SK-N-MC (cell line): ENCODE measurements around the gene MYPN.

Experiments
- DNase-seq: peaks from one replicate; pipeline ENCODE4 v3.0.0-alpha.2; 2011; ENCODE audit warnings: low read depth, low spot score
- H3K27ac ChIP-seq: fragments of 200-600 bp; sonication (generic); 2 replicates; pipeline ENCODE4 v1.5.1; 2016; ENCODE audit warnings: mixed run types
- H3K36me3 ChIP-seq: fragments of 200-600 bp; sonication (generic); 2 replicates; pipeline ENCODE4 v1.6.1; 2017; ENCODE audit warnings: antibody characterized with exemption, low read length, mixed read lengths; ENCODE audit not compliant: insufficient read depth
- H3K4me3 ChIP-seq: fragments of 200-600 bp; sonication (generic); 2 replicates; pipeline ENCODE4 v1.5.1; 2016
- H3K9ac ChIP-seq: fragments of 200-600 bp; sonication (generic); 2 replicates; pipeline ENCODE4 v1.8.0; 2017; ENCODE audit warnings: mixed run types, mixed read lengths; ENCODE audit not compliant: insufficient read length
- H3K9me3 ChIP-seq: fragments of 200-600 bp; sonication (generic); 2 replicates; pipeline ENCODE4 v1.6.1; 2017; ENCODE audit warnings: low read depth, mild to moderate bottlenecking, antibody characterized with exemption, low read length, moderate library complexity, mixed read lengths
- EZH2 ChIP-seq: fragments of 200-600 bp; sonication (generic); IDR thresholded peaks from one replicate; pipeline ENCODE4 v1.6.1; 2017; ENCODE audit warnings: antibody characterized with exemption
- FOXP2 ChIP-seq: optimal IDR thresholded peaks from 2 replicates; pipeline ENCODE3; 2011; ENCODE audit warnings: mild to moderate bottlenecking, moderate library complexity; ENCODE audit not compliant: insufficient read depth; ENCODE audit errors: extremely low read length, control extremely low read depth
- POLR2AphosphoS5 ChIP-seq: IDR thresholded peaks from 2 replicates; pipeline ENCODE4 v1.6.1; 2012; ENCODE audit warnings: mild to moderate bottlenecking, low read depth, low read length, borderline replicate concordance

The MYPN gene

GRCh38 chr10:68086910-68087684, 22.2 kb upstream of the MYPN start:
- TF ChIP-seq EZH2: no peak
- DNase-seq: no peak
- peak overlapping the region; percentile 80 for H3K27ac ChIP-seq
- no peaks in the 10 kb centered on the region for H3K9me3 ChIP-seq
- no peak overlapping the region for H3K4me3 ChIP-seq
- no peaks in the 10 kb centered on the region for H3K36me3 ChIP-seq
- H3K9ac ChIP-seq: peak overlapping the region; percentile 55

DNA sequence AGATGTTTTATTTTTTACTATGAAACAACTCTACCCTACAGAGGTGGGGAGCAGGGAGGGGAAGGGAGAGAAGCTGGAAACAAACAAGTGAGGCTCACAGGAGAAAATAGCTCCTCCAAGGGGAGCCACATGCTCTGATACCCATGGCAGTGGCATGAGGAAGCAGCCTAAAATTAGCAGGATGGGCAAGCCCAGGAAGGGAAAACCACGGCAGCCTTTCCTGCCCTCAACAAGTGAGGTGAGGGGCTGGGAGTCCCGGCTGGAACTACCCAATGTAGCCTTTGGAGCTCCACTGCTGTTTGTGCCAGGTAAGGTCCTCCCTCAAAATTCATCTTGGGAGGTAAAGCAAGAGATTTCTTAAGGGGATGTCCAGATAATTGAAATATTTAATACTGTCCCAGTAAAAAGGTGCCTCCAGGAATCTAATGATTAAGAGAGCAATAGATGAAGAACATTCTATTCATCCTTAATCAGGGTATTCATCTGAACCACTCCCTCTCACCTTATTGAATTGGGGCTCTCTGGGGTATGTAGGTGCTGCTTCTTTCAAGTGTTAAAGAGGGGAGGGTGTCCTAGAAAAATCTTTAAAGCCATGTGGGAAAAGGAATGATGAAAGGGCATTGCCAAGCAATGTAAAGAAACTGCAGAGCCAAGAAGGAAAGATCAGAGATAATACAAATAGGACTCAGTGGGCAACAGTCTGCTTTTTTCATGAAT, 21.4 kb upstream of the MYPN start:
- peak overlapping the region; percentile 55 for H3K9ac ChIP-seq
- no peak overlapping the region for H3K4me3 ChIP-seq

GRCh38 chr10:68088740-68089139, 20.5 kb upstream of the MYPN start:
- Histone ChIP-seq H3K9ac (no peak overlapping the region), H3K27ac (peak overlapping the region; percentile 80), H3K4me3 (no peak overlapping the region), H3K9me3 (no peaks in the 10 kb centered on the region), H3K36me3 (no peaks in the 10 kb centered on the region)
- DNase-seq: no peak
- no peak for TF ChIP-seq EZH2

More for the DNA sequence above, 21.4 kb upstream of the MYPN start:
- peak overlapping the region; percentile 80 for H3K27ac ChIP-seq
- H3K36me3 ChIP-seq: no peaks in the 10 kb centered on the region
- no peaks in the 10 kb centered on the region for H3K9me3 ChIP-seq
- TF ChIP-seq POLR2AphosphoS5 (no peak), FOXP2 (no peak), EZH2 (no peak)
- no peak for DNase-seq

DNA sequence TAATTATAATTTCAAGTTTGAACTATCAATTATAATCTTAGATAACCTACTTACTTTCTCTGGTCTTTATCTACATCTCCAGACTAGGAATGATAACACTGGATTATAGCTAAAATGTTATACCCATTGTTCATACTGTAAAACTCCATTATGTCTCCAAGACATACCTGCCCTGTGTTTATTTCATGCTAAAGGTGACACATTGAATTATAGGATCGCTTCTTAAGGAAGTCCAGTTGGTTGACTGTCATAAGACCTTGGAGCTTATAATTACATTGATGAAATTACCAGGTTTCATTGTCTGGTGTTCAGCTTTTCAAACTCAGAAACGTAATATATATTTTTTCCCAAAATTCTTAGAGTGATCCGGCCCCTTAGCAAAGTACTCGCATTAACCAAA, 18.7 kb upstream of the MYPN start:
- H3K36me3 ChIP-seq: no peaks in the 10 kb centered on the region
- DNase-seq: no peak
- no peak overlapping the region for H3K4me3 ChIP-seq
- no peaks in the 10 kb centered on the region for H3K9me3 ChIP-seq
- H3K27ac ChIP-seq: peak overlapping the region; percentile 68
- no peak overlapping the region for H3K9ac ChIP-seq
- no peak for TF ChIP-seq FOXP2
- no peak for TF ChIP-seq POLR2AphosphoS5
- TF ChIP-seq EZH2: no peak

DNA sequence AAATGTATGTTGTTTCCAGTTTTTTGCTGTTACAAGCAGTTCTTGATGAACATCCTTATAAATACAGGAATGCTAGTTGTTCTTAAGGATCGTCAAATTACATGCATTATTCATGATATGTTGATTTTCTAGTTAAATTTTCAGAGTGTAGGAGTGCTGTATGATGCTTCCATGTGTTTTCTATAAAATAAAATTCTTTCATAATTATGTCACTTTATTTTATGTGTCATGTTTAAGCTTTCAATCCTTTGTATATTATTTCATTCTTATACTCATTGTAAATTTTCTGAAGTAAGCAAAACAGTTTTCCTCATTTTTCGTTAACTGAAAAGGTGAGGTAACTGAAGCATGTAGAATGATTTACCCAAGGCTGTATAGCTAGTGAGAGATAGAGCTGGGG, 16.8 kb upstream of the MYPN start:
- no peak for TF ChIP-seq FOXP2
- no peak for TF ChIP-seq EZH2
- no peak for TF ChIP-seq POLR2AphosphoS5
- DNase-seq: peak; percentile 58
- Histone ChIP-seq H3K4me3 (no peak overlapping the region), H3K27ac (peak overlapping the region; percentile 94), H3K9ac (peak overlapping the region; percentile 46), H3K36me3 (no peaks in the 10 kb centered on the region), H3K9me3 (no peaks in the 10 kb centered on the region)

GRCh38 chr10:68095153-68095552, 14.1 kb upstream of the MYPN start:
- H3K4me3 ChIP-seq: no peak overlapping the region
- H3K27ac ChIP-seq: peak overlapping the region; percentile 54; the same call in 1 of the 2 replicates
- H3K9me3 ChIP-seq: no peaks in the 10 kb centered on the region
- no peak for DNase-seq
- H3K9ac ChIP-seq: no peak overlapping the region
- no peaks in the 10 kb centered on the region for H3K36me3 ChIP-seq
- TF ChIP-seq EZH2: no peak
- TF ChIP-seq POLR2AphosphoS5: no peak
- no peak for TF ChIP-seq FOXP2

GRCh38 chr10:68096913-68097516, 12.3 kb upstream of the MYPN start:
- H3K36me3 ChIP-seq: no peaks in the 10 kb centered on the region
- DNase-seq: no peak
- peak overlapping the region; percentile 62; the same call in 1 of the 2 replicates for H3K27ac ChIP-seq
- H3K9me3 ChIP-seq: no peaks in the 10 kb centered on the region
- TF ChIP-seq EZH2 (no peak), POLR2AphosphoS5 (no peak), FOXP2 (no peak)
- no peak overlapping the region for H3K4me3 ChIP-seq
- no peak overlapping the region for H3K9ac ChIP-seq

DNA sequence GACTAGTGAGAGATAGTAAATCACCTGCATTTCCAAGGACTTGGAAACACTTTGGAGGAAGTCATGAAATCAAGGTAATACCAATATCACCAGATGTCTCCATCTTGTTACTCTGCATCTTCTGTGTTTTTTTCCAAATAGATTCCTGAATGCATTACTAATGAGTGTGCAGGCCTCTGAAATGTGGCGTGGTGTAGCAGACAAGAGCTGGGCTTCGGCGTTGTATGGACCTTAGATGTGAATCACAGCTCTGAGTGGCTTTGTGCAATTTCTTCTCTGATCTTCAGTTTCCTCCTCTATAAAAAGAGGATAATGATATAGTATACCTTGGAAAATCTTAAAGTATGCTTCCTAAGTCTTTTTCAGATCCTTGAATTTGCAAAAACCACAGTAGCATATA, 9.6 kb upstream of the MYPN start:
- H3K9ac ChIP-seq: no peak overlapping the region
- peak overlapping the region; percentile 68 for H3K27ac ChIP-seq
- no peaks in the 10 kb centered on the region for H3K9me3 ChIP-seq
- no peak overlapping the region for H3K4me3 ChIP-seq
- H3K36me3 ChIP-seq: no peaks in the 10 kb centered on the region
- DNase-seq: no peak
- TF ChIP-seq FOXP2 (no peak), POLR2AphosphoS5 (no peak), EZH2 (no peak)

GRCh38 chr10:68101066-68101465, 8.2 kb upstream of the MYPN start:
- peak overlapping the region; percentile 68 for H3K27ac ChIP-seq
- no peak for DNase-seq
- TF ChIP-seq FOXP2: no peak
- TF ChIP-seq EZH2: no peak
- TF ChIP-seq POLR2AphosphoS5: no peak

More at GRCh38 chr10:68101066-68101465, 8.2 kb upstream of the MYPN start:
- Histone ChIP-seq H3K9ac (no peak overlapping the region), H3K9me3 (no peaks in the 10 kb centered on the region), H3K36me3 (no peaks in the 10 kb centered on the region), H3K4me3 (no peak overlapping the region)
